NB4 (cell line): ENCODE measurements around the gene ATXN3.

Experiments used
- CTCF ChIP-seq: IDR thresholded peaks from one replicate; pipeline ENCODE4 v1.5.1; 2012; ENCODE audit warnings: low read depth, low read length
- POLR2A ChIP-seq: IDR thresholded peaks from 2 replicates; pipeline ENCODE4 v1.6.1; 2011; ENCODE audit warnings: mild to moderate bottlenecking; ENCODE audit not compliant: insufficient read length; ENCODE audit errors: extremely low read depth

GRCh38 chr14:92103363-92103989, 2.9 kb downstream of the ATXN3 start:
- TF ChIP-seq CTCF (no peak), POLR2A (no peak)
